ENCODE results near the gene MTUS2. TPM values are rescaled to one million over a fixed set of nuclear protein-coding genes. Genes with fewer than 3 reads are reported as not detected.

MTUS2 gene
- total and polyA plus RNA-seq, 2 of the 8 experiments (the other 6 are each of a cell fraction or from before 2014, with no cell fraction given): 0.18 to 0.80 TPM

GRCh38 chr13:29137995-29138394 lies 317.9 kb downstream of the MTUS2 start:
- no peaks in the 10 kb centered on the region for H4K20me1 ChIP-seq (replicated peaks in 1 of 2; ENCODE audit: control insufficient read depth in 1 of 2, insufficient read depth in 2 of 2, low read length in 2 of 2)
- H4K8ac ChIP-seq (ENCODE audit: extremely low read depth, insufficient read depth, low read length): no peak overlapping the region
- ChIA-PET POLR2A (ENCODE audit: partially characterized antibody) (no interaction called here), CTCF (ENCODE audit: partially characterized antibody) (no interaction called here)
- no peak overlapping the region for H3K18ac ChIP-seq (ENCODE audit: extremely low read depth, low read length)
- H2AFZ ChIP-seq (ENCODE audit: low read length): no peak overlapping the region
- no peak overlapping the region for H2AK5ac ChIP-seq (ENCODE audit: low read depth, low read length)
- no peaks in the 10 kb centered on the region for H3K79me2 ChIP-seq (ENCODE audit: control insufficient read depth in 1 of 2, insufficient read depth in 2 of 2, low read length in 2 of 2)
- H2BK12ac ChIP-seq (ENCODE audit: low read depth, low read length): no peak overlapping the region
- H3K4me3 ChIP-seq (ENCODE audit: extremely low read depth in 1 of 4, insufficient read depth in 2 of 4, low read depth in 3 of 4, low read length in 4 of 4): no peak overlapping the region
- no peaks in the 10 kb centered on the region for H3K4me1 ChIP-seq (replicated peaks in 1 of 4; ENCODE audit: control insufficient read depth in 3 of 4, insufficient read depth in 4 of 4, low read length in 3 of 4)
- no peak overlapping the region for H3K56ac ChIP-seq (replicated peaks; ENCODE audit: insufficient read length, low read depth, low read length)
- H3K9me3 ChIP-seq (ENCODE audit: insufficient read depth in 2 of 2, low read depth in 1 of 2, low read length in 1 of 2): no peaks in the 10 kb centered on the region; a peak in 1 of 4 replicates
- H3K14ac ChIP-seq (ENCODE audit: insufficient read length): no peak overlapping the region
- WGBS, 2 experiments (ENCODE audit: extremely low coverage in 1 of 2, insufficient coverage in 1 of 2, insufficient read length in 1 of 2, insufficient replicate concordance in 2 of 2, low coverage in 1 of 2, low lambda C conversion rate in 2 of 2, missing lambda C conversion rate in 1 of 2): 50% methylated on average over 1 of the region's 1 CpG; no CpG with 5 or more reads in 1 of the 2 experiments
- H3K27me3 ChIP-seq (replicated peaks in 1 of 4; ENCODE audit: control insufficient read depth in 3 of 4, extremely low read depth in 1 of 4, insufficient read depth in 3 of 4, low read length in 3 of 4): no peaks in the 10 kb centered on the region
- H3K23ac ChIP-seq (ENCODE audit: insufficient read length): no peak overlapping the region
- H3K4ac ChIP-seq (replicated peaks; ENCODE audit: insufficient read length, low read depth, low read length): no peak overlapping the region
- no peaks in the 10 kb centered on the region for H3K79me1 ChIP-seq (ENCODE audit: low read depth, low read length)
- no peaks in the 10 kb centered on the region for H3K23me2 ChIP-seq (ENCODE audit: low read depth, low read length)
- H3K9ac ChIP-seq (replicated peaks in 1 of 4; ENCODE audit: extremely low read depth in 1 of 4, low read depth in 3 of 4, low read length in 3 of 4): no peak overlapping the region
- no peaks in the 10 kb centered on the region for H3K36me3 ChIP-seq (ENCODE audit: control insufficient read depth in 2 of 4, insufficient read depth in 4 of 4, low read length in 3 of 4)
- no peak overlapping the region for H4K91ac ChIP-seq (replicated peaks; ENCODE audit: insufficient read length, low read length)
- DNase-seq (ENCODE audit: low read depth in 1 of 2, low spot score in 2 of 2) (no peak), FAIRE-seq (no peak)
- no peak overlapping the region for H2BK5ac ChIP-seq (ENCODE audit: low read depth, low read length)
- TF ChIP-seq HDAC6 (IDR thresholded peaks at IDR 0.05; ENCODE audit: low read depth, low read length) (no peak), KDM5A (IDR thresholded peaks at IDR 0.05; ENCODE audit: low read length) (no peak), SP2 (IDR thresholded peaks at IDR 0.05; ENCODE audit: low read length) (no peak), CTBP2 (IDR thresholded peaks at IDR 0.05; ENCODE audit: borderline replicate concordance, insufficient read depth, insufficient read length, low read length) (no peak), SRF (IDR thresholded peaks at IDR 0.05; ENCODE audit: low read depth, low read length) (no peak), MAFK (IDR thresholded peaks at IDR 0.05; ENCODE audit: low read depth, low read length) (no peak), SAP30 (IDR thresholded peaks at IDR 0.05; ENCODE audit: insufficient read depth, insufficient replicate concordance, low read length) (no peak)
- H4K5ac ChIP-seq (ENCODE audit: insufficient read length, low read depth, low read length): no peak overlapping the region
- no peak overlapping the region for H2BK20ac ChIP-seq (ENCODE audit: low read length)
- H2BK120ac ChIP-seq (replicated peaks; ENCODE audit: low read depth, low read length): no peak overlapping the region
- no peak overlapping the region for H3K27ac ChIP-seq (ENCODE audit: low read depth, low read length)
- H2BK15ac ChIP-seq (ENCODE audit: low read length): no peak overlapping the region
- H3K4me2 ChIP-seq (ENCODE audit: insufficient read depth in 1 of 2, low read depth in 2 of 2, low read length in 2 of 2): no peak overlapping the region
